ENCODE measurements around the gene SP2. TPM values are rescaled to one million over a fixed set of nuclear protein-coding genes. Genes with fewer than 3 reads are reported as not detected.

SP2 gene
- total RNA-seq, 1 donor from 2014 or later = 12.1 TPM

DNA sequence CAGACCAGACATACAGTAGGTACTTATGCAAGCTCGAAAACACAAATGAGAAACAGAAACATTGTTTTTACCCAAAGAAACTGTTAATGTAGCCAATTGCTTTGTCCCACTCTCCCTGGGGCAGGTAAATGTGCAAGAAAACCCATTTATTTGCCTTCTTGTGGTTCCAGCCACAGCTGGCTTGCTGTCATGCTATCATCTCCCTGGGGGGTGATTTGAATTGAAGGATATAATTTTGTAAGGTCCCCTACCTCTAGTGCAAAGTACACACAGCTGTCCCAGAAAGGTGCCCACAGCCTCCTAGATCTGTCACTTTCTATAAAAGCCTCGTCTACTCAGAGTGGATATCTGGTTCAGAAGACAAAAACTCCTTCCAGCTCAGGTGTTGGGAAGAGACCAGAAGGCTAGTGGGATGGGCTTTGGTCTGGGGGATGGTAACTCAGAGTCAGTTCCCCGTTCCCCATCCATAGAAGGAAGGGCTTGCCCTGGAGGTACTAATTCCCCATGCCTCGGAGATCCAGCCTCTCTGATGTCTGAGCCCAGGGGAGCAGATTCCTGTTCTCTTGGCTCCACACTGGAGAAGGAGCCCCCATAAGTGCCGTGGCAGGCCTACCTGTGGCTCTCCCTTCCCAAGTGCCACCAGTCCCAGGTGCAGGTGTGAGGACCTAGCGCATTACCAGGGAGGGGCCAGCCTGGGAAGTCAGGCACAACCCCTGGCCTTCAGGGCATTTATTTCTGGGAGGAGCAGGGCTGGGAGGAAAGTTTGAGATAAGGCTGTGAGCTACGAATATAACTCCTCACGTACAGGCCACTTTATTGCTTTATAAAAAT lies 64.0 kb downstream of the SP2 start:
- no peaks in the 10 kb centered on the region for H3K4me1 Mint-ChIP-seq (ENCODE audit: low read depth, unreplicated experiment)
- no peak overlapping the region for H2AFZ ChIP-seq (ENCODE audit: low read depth, low read length)
- no peak overlapping the region for H3K4me3 ChIP-seq (ENCODE audit: insufficient read depth, low read depth, low read length)
- peaks cover 5% of the 10 kb centered on the region for H3K27me3 ChIP-seq (ENCODE audit: insufficient read depth, low read length)
- H3K9me3 Mint-ChIP-seq (ENCODE audit: unreplicated experiment) = peaks cover 6% of the 10 kb centered on the region
- H3K4me2 ChIP-seq (ENCODE audit: low read length) = no peak overlapping the region
- H3K27me3 Mint-ChIP-seq (ENCODE audit: low read depth, unreplicated experiment) = peaks cover 33% of the 10 kb centered on the region
- H3K36me3 ChIP-seq (ENCODE audit: insufficient read depth, low read length) = no peaks in the 10 kb centered on the region
- DNase-seq (ENCODE audit: low read depth) = no peak
- peaks cover 4% of the 10 kb centered on the region for H3K4me1 ChIP-seq (ENCODE audit: insufficient read depth, low read length)
- H3K9ac ChIP-seq (ENCODE audit: low read length) = no peak overlapping the region
- H3K4me3 Mint-ChIP-seq (ENCODE audit: unreplicated experiment) = peak overlapping the region; percentile 25
- H4K20me1 ChIP-seq (ENCODE audit: insufficient read depth, low read length) = no peaks in the 10 kb centered on the region
- TF ChIP-seq CTCF (IDR thresholded peaks at IDR 0.05; ENCODE audit: insufficient read depth, low read depth, low read length) (no peak), EZH2 (IDR thresholded peaks at IDR 0.05; ENCODE audit: insufficient read depth, low read length) (no peak)
- no peaks in the 10 kb centered on the region for H3K79me2 ChIP-seq (ENCODE audit: insufficient read depth, low read length)
- no peak for FAIRE-seq
- H3K36me3 Mint-ChIP-seq (ENCODE audit: low read depth, unreplicated experiment) = peaks cover 7% of the 10 kb centered on the region
- no peak overlapping the region for H3K27ac Mint-ChIP-seq (ENCODE audit: unreplicated experiment)
- H3K9me3 ChIP-seq (ENCODE audit: insufficient read depth, low read depth, low read length) = no peaks in the 10 kb centered on the region
- H3K27ac ChIP-seq (ENCODE audit: low read depth, low read length) = no peak overlapping the region

DNA sequence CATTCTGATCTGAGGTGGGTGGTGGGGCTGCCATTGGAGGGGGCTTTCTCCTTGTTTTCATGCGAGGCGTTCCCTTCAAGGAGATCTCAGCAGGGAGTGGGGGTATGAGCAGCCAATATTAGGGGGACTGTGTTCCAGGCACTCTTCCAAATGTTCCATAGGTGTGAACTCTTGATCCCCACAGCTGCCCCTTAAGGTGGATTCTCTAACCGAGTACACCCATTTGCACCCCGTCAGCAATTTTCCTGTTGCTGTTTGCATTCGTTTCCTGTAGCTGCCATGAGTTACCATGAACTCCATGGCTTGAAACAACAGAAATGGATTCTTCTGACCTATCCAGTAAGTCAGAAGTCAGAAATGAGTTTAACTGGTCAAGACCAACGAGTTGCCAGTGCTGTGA lies 65.4 kb downstream of the SP2 start:
- Mint-ChIP-seq H3K4me3 (ENCODE audit: unreplicated experiment) (no peak overlapping the region), H3K27ac (ENCODE audit: unreplicated experiment) (no peak overlapping the region), H3K4me1 (ENCODE audit: low read depth, unreplicated experiment) (no peaks in the 10 kb centered on the region), H3K36me3 (ENCODE audit: low read depth, unreplicated experiment) (peaks cover 9% of the 10 kb centered on the region), H3K9me3 (ENCODE audit: unreplicated experiment) (peaks cover 6% of the 10 kb centered on the region), H3K27me3 (ENCODE audit: low read depth, unreplicated experiment) (peaks cover 31% of the 10 kb centered on the region)
- no peak overlapping the region for H3K4me3 ChIP-seq (ENCODE audit: insufficient read depth, low read depth, low read length)
- H3K27me3 ChIP-seq (ENCODE audit: insufficient read depth, low read length) = peaks cover 5% of the 10 kb centered on the region
- H3K9me3 ChIP-seq (ENCODE audit: insufficient read depth, low read depth, low read length) = no peaks in the 10 kb centered on the region
- DNase-seq (ENCODE audit: low read depth) (no peak), FAIRE-seq (no peak)
- peaks cover 4% of the 10 kb centered on the region for H3K4me1 ChIP-seq (ENCODE audit: insufficient read depth, low read length)
- no peaks in the 10 kb centered on the region for H3K36me3 ChIP-seq (ENCODE audit: insufficient read depth, low read length)
- H3K9ac ChIP-seq (ENCODE audit: low read length) = no peak overlapping the region
- H3K79me2 ChIP-seq (ENCODE audit: insufficient read depth, low read length) = no peaks in the 10 kb centered on the region
- no peak overlapping the region for H3K4me2 ChIP-seq (ENCODE audit: low read length)
- H3K27ac ChIP-seq (ENCODE audit: low read depth, low read length) = no peak overlapping the region
- no peaks in the 10 kb centered on the region for H4K20me1 ChIP-seq (ENCODE audit: insufficient read depth, low read length)
- no peak overlapping the region for H2AFZ ChIP-seq (ENCODE audit: low read depth, low read length)
- TF ChIP-seq EZH2 (IDR thresholded peaks at IDR 0.05; ENCODE audit: insufficient read depth, low read length) (no peak), CTCF (IDR thresholded peaks at IDR 0.05; ENCODE audit: insufficient read depth, low read depth, low read length) (no peak)

DNA sequence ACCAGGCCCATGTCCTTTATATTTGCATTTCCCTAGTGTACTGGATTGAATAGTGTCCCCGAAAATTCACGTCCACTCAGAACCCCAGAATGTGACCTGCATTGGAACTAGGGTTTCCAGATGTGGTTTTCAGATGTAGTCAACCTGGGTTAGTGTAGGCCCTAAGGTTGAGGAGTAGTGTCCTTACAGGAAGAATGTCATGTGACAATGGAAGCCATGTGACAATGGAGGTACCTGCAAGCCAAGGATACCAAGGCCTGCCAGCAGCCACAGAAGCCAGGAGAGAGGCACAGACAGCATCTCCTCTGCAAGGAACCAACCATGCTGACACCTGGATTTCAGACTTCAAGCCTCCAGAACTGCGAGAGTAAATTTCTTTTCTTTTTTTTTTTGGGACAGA lies 66.9 kb downstream of the SP2 start:
- Mint-ChIP-seq H3K9me3 (ENCODE audit: unreplicated experiment) (peaks cover 6% of the 10 kb centered on the region), H3K4me3 (ENCODE audit: unreplicated experiment) (no peak overlapping the region), H3K4me1 (ENCODE audit: low read depth, unreplicated experiment) (peaks cover 7% of the 10 kb centered on the region), H3K27ac (ENCODE audit: unreplicated experiment) (no peak overlapping the region), H3K36me3 (ENCODE audit: low read depth, unreplicated experiment) (peaks cover 9% of the 10 kb centered on the region), H3K27me3 (ENCODE audit: low read depth, unreplicated experiment) (peaks cover 28% of the 10 kb centered on the region)
- DNase-seq (ENCODE audit: low read depth) (no peak), FAIRE-seq (no peak)
- Histone ChIP-seq H3K36me3 (ENCODE audit: insufficient read depth, low read length) (no peaks in the 10 kb centered on the region), H3K27ac (ENCODE audit: low read depth, low read length) (no peak overlapping the region), H3K4me1 (ENCODE audit: insufficient read depth, low read length) (peaks cover 7% of the 10 kb centered on the region), H2AFZ (ENCODE audit: low read depth, low read length) (no peak overlapping the region), H3K27me3 (ENCODE audit: insufficient read depth, low read length) (peaks cover 5% of the 10 kb centered on the region), H4K20me1 (ENCODE audit: insufficient read depth, low read length) (no peaks in the 10 kb centered on the region), H3K9me3 (ENCODE audit: insufficient read depth, low read depth, low read length) (no peaks in the 10 kb centered on the region), H3K4me3 (ENCODE audit: insufficient read depth, low read depth, low read length) (no peak overlapping the region), H3K4me2 (ENCODE audit: low read length) (no peak overlapping the region), H3K79me2 (ENCODE audit: insufficient read depth, low read length) (no peaks in the 10 kb centered on the region), H3K9ac (ENCODE audit: low read length) (no peak overlapping the region)
- TF ChIP-seq CTCF (IDR thresholded peaks at IDR 0.05; ENCODE audit: insufficient read depth, low read depth, low read length) = no peak
- no peak for TF ChIP-seq EZH2 (IDR thresholded peaks at IDR 0.05; ENCODE audit: insufficient read depth, low read length)
